Ovary (tissue), 9 donors: ENCODE results near the gene NFKBIA. TPM values are rescaled to one million over a fixed set of nuclear protein-coding genes. Genes with fewer than 3 reads are reported as not detected.

Source experiments
- DNase-seq, 5 donors: peaks; one replicate each; pipeline ENCODE4 v3.0.0-alpha.2; 2019 to 2020
- H3K27ac ChIP-seq, 2 donors: fragments of 200-600 bp; one replicate each; pipeline versions ENCODE4 v1.5.1 to v1.8.0; 2019 to 2022
- H3K27me3 ChIP-seq: fragments of 200-600 bp; one replicate; pipeline ENCODE4 v1.8.0; 2022
- H3K36me3 ChIP-seq: fragments of 200-600 bp; sonication (generic); one replicate; pipeline ENCODE4 v1.5.1; 2019
- H3K4me1 ChIP-seq: one replicate; pipeline ENCODE4 v1.8.1; 2013; ENCODE audit warnings: mild to moderate bottlenecking, moderate library complexity; ENCODE audit not compliant: insufficient read depth
- H3K4me3 ChIP-seq: fragments of 200-600 bp; sonication (generic); one replicate; pipeline ENCODE4 v1.5.1; 2017
- H3K9me3 ChIP-seq, 2 donors: fragments of 200-600 bp in 1 of 2; sonication (generic) in 1 of 2; one replicate each; pipeline versions ENCODE4 v1.5.1 to v1.8.1; 2013 to 2019; ENCODE audit warnings: mild to moderate bottlenecking in 1 of 2, moderate library complexity in 1 of 2
- CTCF ChIP-seq, 3 donors: fragments of 450-650 bp in 2 of 3; fragments of 200-600 bp in 1 of 3; IDR thresholded peaks; one replicate each; pipeline versions ENCODE4 v1.5.1 to v1.8.0; 2016 to 2022; ENCODE audit warnings: antibody characterized with exemption in 3 of 3, mild to moderate bottlenecking in 1 of 3
- EP300 ChIP-seq: sonication (generic); formaldehyde crosslinking; IDR thresholded peaks from one replicate; pipeline ENCODE4 v1.6.1; 2017; ENCODE audit warnings: antibody characterized with exemption
- POLR2A ChIP-seq: fragments of 450-650 bp; IDR thresholded peaks from one replicate; pipeline ENCODE4 v1.6.1; 2017; ENCODE audit warnings: antibody characterized with exemption, mild to moderate bottlenecking, moderate library complexity
- WGBS, 3 donors: extraction: QIAGEN DNeasy Blood & Tissue Kit in 1 of 3; methylation state at CpG; one replicate each; pipeline versions ENCODE4 v1.1.5 to v1.1.7; 2013 to 2017; 5-methylcytosine and 5-hydroxymethylcytosine counted together
- intact Hi-C, 4 donors: fragments of 100-400 bp; cut with DNase I; formaldehyde crosslinking; loops; one replicate each; pipeline versions ENCODE4 v1.11.0 to v1.15.1; 2022 to 2023
- polyA plus RNA-seq, 2 donors: library from polyadenylated mRNA; stranded (reverse); fragments of 200-250 nt in 1 of 2; fragments of 350-450 nt in 1 of 2; fragmentation: Illumina TruSeq in 1 of 2; extraction: RNeasy Lipid Tissue Mini Kit (QIAGEN cat#74804) in 1 of 2; gene quantifications; one replicate each; pipeline ENCODE4 v1.2.3, GENCODE V29; 2013 to 2014
- total RNA-seq, 7 donors: library from RNA; depleted of rRNA in 2 of 7; stranded (reverse); fragments of >200 nt in 2 of 7; fragmentation: NEBNext Ultra II Directional in 3 of 7; extraction: Animal tissue kit (Norgen Biotek cat#: 25700) in 3 of 7; gene quantifications; one replicate each; pipeline versions ENCODE4 v1.1.0 to v1.2.4, GENCODE V29; 2016 to 2023
- donor health status: DM: no; HTN: no; CAD: no; lungs with moderate emphysema.
- donor health status: DM: no; HTN: no; CAD: no.
- donor health status: Bipolar disorder and iron deficiency.
- donor health status: DM: yes; HTN: yes; CAD: no.
- donor health status: DM: no; HTN: no; CAD: no.
- donor health status: DM: yes; HTN: yes; CAD: no.

Gene NFKBIA
- total and polyA plus RNA-seq, 9 donors, result 109 to 1,807 (median 222) TPM

- WGBS, 3 donors, result 58 to 66% (median 62%) methylated on average over 4 of the region's 4 CpGs
- TF ChIP-seq POLR2A (no peak), CTCF (IDR thresholded peaks at IDR 0.05) (no peak), EP300 (no peak)
- Histone ChIP-seq H3K4me3 (no peak overlapping the region), H3K9me3 (no peaks in the 10 kb centered on the region), H3K27ac (no peak overlapping the region), H3K4me1 (no peaks in the 10 kb centered on the region), H3K27me3 (no peaks in the 10 kb centered on the region), H3K36me3 (no peaks in the 10 kb centered on the region)
- no peak for DNase-seq
- intact Hi-C loops, result no loop called here
These were observed 25.4 kb upstream of the NFKBIA start for GRCh38 chr14:35429951-35430350.

GRCh38 chr14:35425850-35426249, 21.3 kb upstream of the NFKBIA start:
- no peak overlapping the region for H3K27ac ChIP-seq
- no peak overlapping the region for H3K4me3 ChIP-seq
- intact Hi-C loops, result no loop called here
- TF ChIP-seq EP300 (no peak), POLR2A (no peak), CTCF (IDR thresholded peaks at IDR 0.05) (no peak)
- H3K4me1 ChIP-seq, result no peaks in the 10 kb centered on the region
- H3K27me3 ChIP-seq, result no peaks in the 10 kb centered on the region
- no peak for DNase-seq
- H3K9me3 ChIP-seq, result no peaks in the 10 kb centered on the region
- H3K36me3 ChIP-seq, result no peaks in the 10 kb centered on the region
- WGBS, 3 donors, result 57 to 74% (median 64%) methylated on average over 2 of the region's 2 CpGs

- TF ChIP-seq POLR2A, result no peak
- TF ChIP-seq EP300, result no peak
- TF ChIP-seq CTCF (IDR thresholded peaks at IDR 0.05), result no peak
- no peak overlapping the region for H3K4me3 ChIP-seq
- H3K9me3 ChIP-seq, result no peaks in the 10 kb centered on the region
- no peak for DNase-seq
- no peaks in the 10 kb centered on the region for H3K36me3 ChIP-seq
- H3K4me1 ChIP-seq, result no peaks in the 10 kb centered on the region
- no peak overlapping the region for H3K27ac ChIP-seq
- H3K27me3 ChIP-seq, result no peaks in the 10 kb centered on the region
- intact Hi-C loops, result no loop called here
These were observed 19.1 kb upstream of the NFKBIA start for GRCh38 chr14:35423621-35424020.

GRCh38 chr14:35420036-35420811, 15.7 kb upstream of the NFKBIA start:
- intact Hi-C loops, result no loop called here
- H3K9me3 ChIP-seq, result no peaks in the 10 kb centered on the region
- TF ChIP-seq POLR2A (no peak), CTCF (IDR thresholded peaks at IDR 0.05) (no peak), EP300 (no peak)
- H3K36me3 ChIP-seq, result no peaks in the 10 kb centered on the region
- H3K27me3 ChIP-seq, result no peaks in the 10 kb centered on the region
- WGBS, 3 donors, result 43 to 48% (median 46%) methylated on average over 7 of the region's 7 CpGs
- no peak overlapping the region for H3K4me3 ChIP-seq
- DNase-seq, result no peak
- no peaks in the 10 kb centered on the region for H3K4me1 ChIP-seq
- no peak overlapping the region for H3K27ac ChIP-seq
